Measurements from ENCODE around the gene ST8SIA6.

ST8SIA6 gene

DNA sequence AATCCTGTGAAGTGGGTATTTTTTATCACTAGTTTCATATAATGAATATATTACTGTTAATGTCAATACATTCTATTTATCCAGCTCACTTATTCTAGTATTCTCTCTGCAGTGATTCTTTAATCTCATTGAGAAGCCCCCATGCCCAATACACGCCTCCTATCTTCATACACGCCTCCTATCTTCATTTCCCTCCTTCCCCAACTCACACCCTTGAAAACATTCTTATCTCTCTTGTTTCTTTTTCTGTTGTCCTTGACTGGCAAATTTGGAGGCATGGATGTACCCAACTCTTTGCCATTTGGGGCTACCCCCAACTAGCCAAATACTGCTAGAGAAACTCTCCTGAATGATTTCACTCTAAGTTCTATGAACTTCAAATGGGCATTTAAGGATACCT is 40.5 kb downstream of the ST8SIA6 start:
- no peaks in the 10 kb centered on the region for H3K4me1 ChIP-seq (ENCODE audit: low read length)
- H3K36me3 ChIP-seq (replicated peaks; ENCODE audit: low read depth, low read length): no peaks in the 10 kb centered on the region
- H3K79me2 ChIP-seq (ENCODE audit: low read length): no peaks in the 10 kb centered on the region
- 0 out of 2 replicates have a peak, but pooled peaks cover 4% of the 10 kb centered on the region for H3K27me3 ChIP-seq (ENCODE audit: low read depth, low read length)
- TF ChIP-seq EZH2phosphoT487 (IDR thresholded peaks at IDR 0.05; ENCODE audit: low read depth): no peak
- TF ChIP-seq, protein P1, sequence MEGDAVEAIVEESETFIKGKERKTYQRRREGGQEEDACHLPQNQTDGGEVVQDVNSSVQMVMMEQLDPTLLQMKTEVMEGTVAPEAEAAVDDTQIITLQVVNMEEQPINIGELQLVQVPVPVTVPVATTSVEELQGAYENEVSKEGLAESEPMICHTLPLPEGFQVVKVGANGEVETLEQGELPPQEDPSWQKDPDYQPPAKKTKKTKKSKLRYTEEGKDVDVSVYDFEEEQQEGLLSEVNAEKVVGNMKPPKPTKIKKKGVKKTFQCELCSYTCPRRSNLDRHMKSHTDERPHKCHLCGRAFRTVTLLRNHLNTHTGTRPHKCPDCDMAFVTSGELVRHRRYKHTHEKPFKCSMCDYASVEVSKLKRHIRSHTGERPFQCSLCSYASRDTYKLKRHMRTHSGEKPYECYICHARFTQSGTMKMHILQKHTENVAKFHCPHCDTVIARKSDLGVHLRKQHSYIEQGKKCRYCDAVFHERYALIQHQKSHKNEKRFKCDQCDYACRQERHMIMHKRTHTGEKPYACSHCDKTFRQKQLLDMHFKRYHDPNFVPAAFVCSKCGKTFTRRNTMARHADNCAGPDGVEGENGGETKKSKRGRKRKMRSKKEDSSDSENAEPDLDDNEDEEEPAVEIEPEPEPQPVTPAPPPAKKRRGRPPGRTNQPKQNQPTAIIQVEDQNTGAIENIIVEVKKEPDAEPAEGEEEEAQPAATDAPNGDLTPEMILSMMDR (IDR thresholded peaks at IDR 0.05; ENCODE audit: low read depth, low read length): no peak
- no peak overlapping the region for H3K27ac ChIP-seq (ENCODE audit: low read length)
- no peak overlapping the region for H3K4me2 ChIP-seq (ENCODE audit: low read length)
- H4K20me1 ChIP-seq (ENCODE audit: insufficient read depth, low read length): no peaks in the 10 kb centered on the region
- no peak overlapping the region for H2AFZ ChIP-seq (ENCODE audit: low read depth, low read length)
- no peak overlapping the region for H3K4me3 ChIP-seq (ENCODE audit: low read length)
- H3K9me3 ChIP-seq (ENCODE audit: insufficient read depth, low read length): no peaks in the 10 kb centered on the region
- H3K9ac ChIP-seq (ENCODE audit: low read length): no peak overlapping the region

DNA sequence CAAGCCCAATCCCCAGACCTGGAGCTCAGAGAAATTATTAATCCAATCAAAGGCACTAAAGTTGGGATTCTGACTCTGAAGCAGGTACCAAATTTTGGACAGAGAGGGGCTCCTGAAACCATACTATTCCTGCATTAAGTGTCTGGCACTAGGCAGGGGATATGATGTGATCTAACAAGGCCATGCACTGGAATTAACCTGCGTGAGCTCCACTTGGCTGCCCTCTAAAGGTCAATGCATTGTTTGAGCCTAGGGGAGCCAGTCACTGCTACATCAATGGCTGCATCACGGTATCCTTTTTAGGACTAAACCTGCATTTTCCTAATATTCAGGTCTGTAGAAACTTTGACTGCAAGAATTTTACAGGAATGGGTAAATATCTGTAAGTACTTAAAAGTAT is 42.1 kb downstream of the ST8SIA6 start:
- H3K9ac ChIP-seq (ENCODE audit: low read length): no peak overlapping the region

DNA sequence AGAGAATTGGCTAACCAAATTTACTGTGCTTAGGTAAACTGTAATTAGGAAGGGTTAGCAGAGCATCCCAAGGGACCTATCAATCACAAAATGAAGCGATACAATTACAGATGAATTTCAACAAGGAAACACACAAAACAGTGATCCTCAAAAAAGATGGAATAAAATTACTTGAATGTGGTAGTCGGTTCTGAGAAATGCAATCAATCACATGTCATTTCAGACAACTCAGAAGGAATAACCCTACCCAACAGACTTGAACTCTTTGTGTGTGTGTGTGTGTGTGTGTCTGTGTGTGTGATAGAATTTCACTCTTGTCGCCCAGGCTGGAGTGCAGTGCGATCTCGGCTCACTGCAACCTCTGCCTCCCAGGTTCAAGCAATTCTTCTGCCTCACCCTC is 43.5 kb downstream of the ST8SIA6 start:
- Histone ChIP-seq H3K9me3 (ENCODE audit: insufficient read depth, low read length) (no peaks in the 10 kb centered on the region), H3K4me2 (ENCODE audit: low read length) (no peak overlapping the region), H3K27me3 (ENCODE audit: low read depth, low read length) (0 out of 2 replicates have a peak, but pooled peaks cover 4% of the 10 kb centered on the region), H2AFZ (ENCODE audit: low read depth, low read length) (no peak overlapping the region), H4K20me1 (ENCODE audit: insufficient read depth, low read length) (no peaks in the 10 kb centered on the region), H3K36me3 (replicated peaks; ENCODE audit: low read depth, low read length) (no peaks in the 10 kb centered on the region), H3K4me3 (ENCODE audit: low read length) (no peak overlapping the region), H3K4me1 (ENCODE audit: low read length) (no peaks in the 10 kb centered on the region), H3K27ac (ENCODE audit: low read length) (no peak overlapping the region), H3K79me2 (ENCODE audit: low read length) (no peaks in the 10 kb centered on the region), H3K9ac (ENCODE audit: low read length) (no peak overlapping the region)
- TF ChIP-seq EZH2phosphoT487 (IDR thresholded peaks at IDR 0.05; ENCODE audit: low read depth): no peak
- TF ChIP-seq, protein P1 (IDR thresholded peaks at IDR 0.05; ENCODE audit: low read depth, low read length): no peak

More for the DNA sequence above, 42.1 kb downstream of the ST8SIA6 start:
- Histone ChIP-seq H3K27me3 (ENCODE audit: low read depth, low read length) (0 out of 2 replicates have a peak, but pooled peaks cover 4% of the 10 kb centered on the region), H4K20me1 (ENCODE audit: insufficient read depth, low read length) (no peaks in the 10 kb centered on the region), H2AFZ (ENCODE audit: low read depth, low read length) (no peak overlapping the region), H3K4me1 (ENCODE audit: low read length) (no peaks in the 10 kb centered on the region), H3K9me3 (ENCODE audit: insufficient read depth, low read length) (no peaks in the 10 kb centered on the region), H3K27ac (ENCODE audit: low read length) (no peak overlapping the region), H3K4me3 (ENCODE audit: low read length) (no peak overlapping the region), H3K4me2 (ENCODE audit: low read length) (no peak overlapping the region), H3K36me3 (replicated peaks; ENCODE audit: low read depth, low read length) (no peaks in the 10 kb centered on the region), H3K79me2 (ENCODE audit: low read length) (no peaks in the 10 kb centered on the region)
- TF ChIP-seq EZH2phosphoT487 (IDR thresholded peaks at IDR 0.05; ENCODE audit: low read depth): no peak
- TF ChIP-seq, protein P1 (IDR thresholded peaks at IDR 0.05; ENCODE audit: low read depth, low read length): peak; percentile 25

DNA sequence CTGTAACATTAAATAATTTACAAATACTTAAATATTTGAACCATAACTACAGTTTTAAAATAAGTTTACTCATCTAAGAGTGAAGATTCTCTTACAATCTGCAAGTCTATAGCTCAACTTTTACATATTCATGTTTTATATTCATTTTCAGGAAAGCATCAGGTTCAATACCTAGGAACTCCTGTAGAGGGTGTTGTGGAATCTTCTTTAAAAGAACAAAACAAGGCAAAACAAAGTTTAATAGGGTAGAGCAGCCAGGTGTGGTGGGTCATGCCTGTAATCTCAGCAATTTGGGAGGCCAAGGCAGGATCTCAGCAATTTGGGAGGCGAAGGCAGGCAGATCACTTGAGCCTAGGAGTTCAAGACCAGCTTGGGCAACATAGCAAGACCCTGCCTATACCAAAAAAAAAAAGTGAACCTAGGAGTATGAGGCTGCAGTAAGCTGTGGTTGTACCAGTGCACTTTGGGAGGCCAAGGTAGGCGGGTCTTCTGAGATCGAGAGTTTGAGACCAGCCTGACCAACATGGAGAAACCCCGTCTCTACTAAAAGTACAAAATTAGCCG is 45.1 kb downstream of the ST8SIA6 start:
- H3K27ac ChIP-seq (ENCODE audit: low read length): no peak overlapping the region
- TF ChIP-seq EZH2phosphoT487 (IDR thresholded peaks at IDR 0.05; ENCODE audit: low read depth): no peak
- TF ChIP-seq, protein P1 (IDR thresholded peaks at IDR 0.05; ENCODE audit: low read depth, low read length): peak; percentile 50
- H3K4me3 ChIP-seq (ENCODE audit: low read length): no peak overlapping the region
- H3K4me1 ChIP-seq (ENCODE audit: low read length): no peaks in the 10 kb centered on the region
- no peaks in the 10 kb centered on the region for H3K9me3 ChIP-seq (ENCODE audit: insufficient read depth, low read length)
- H3K27me3 ChIP-seq (ENCODE audit: low read depth, low read length): 0 out of 2 replicates have a peak, but pooled peaks cover 3% of the 10 kb centered on the region
- H4K20me1 ChIP-seq (ENCODE audit: insufficient read depth, low read length): no peaks in the 10 kb centered on the region
- no peak overlapping the region for H3K9ac ChIP-seq (ENCODE audit: low read length)
- H2AFZ ChIP-seq (ENCODE audit: low read depth, low read length): no peak overlapping the region
- H3K4me2 ChIP-seq (ENCODE audit: low read length): no peak overlapping the region
- H3K79me2 ChIP-seq (ENCODE audit: low read length): no peaks in the 10 kb centered on the region
- H3K36me3 ChIP-seq (replicated peaks; ENCODE audit: low read depth, low read length): no peaks in the 10 kb centered on the region
